SU-DHL-6 (cell line): Measurements from ENCODE around the gene GALNT9.

Experiments used
- H2AFZ ChIP-seq: fragments of 200-600 bp; sonication (generic); 2 replicates; pipeline ENCODE4 v1.6.1; 2014; ENCODE audit warnings: low read depth, mild to moderate bottlenecking, moderate library complexity, mixed read lengths, antibody characterized with exemption, low read length; ENCODE audit not compliant: severe bottlenecking
- H3F3A ChIP-seq: fragments of 200-600 bp; shearing (Covaris generic); 2 replicates; pipeline ENCODE4 v1.6.0; 2016; ENCODE audit warnings: antibody characterized with exemption, mild to moderate bottlenecking; ENCODE audit not compliant: insufficient read depth
- H3K27ac ChIP-seq: fragments of 200-600 bp; sonication (generic); 2 replicates; pipeline ENCODE4 v1.5.1; 2016; ENCODE audit warnings: low read depth, mild to moderate bottlenecking, low read length, moderate library complexity, mixed read lengths
- H3K27me3 ChIP-seq: fragments of 200-600 bp; sonication (generic), shearing (Covaris generic); 2 replicates; pipeline ENCODE4 v1.6.0; 2014; ENCODE audit warnings: mild to moderate bottlenecking, low read length
- H3K36me3 ChIP-seq: fragments of 200-600 bp; sonication (generic); 2 replicates; pipeline ENCODE4 v1.6.1; 2014; ENCODE audit warnings: mild to moderate bottlenecking, low read length, mixed read lengths
- H3K4me2 ChIP-seq: fragments of 300-600, 200-600 bp; shearing (Covaris generic), sonication (generic); 2 replicates; pipeline ENCODE4 v1.6.0; 2014; ENCODE audit warnings: low read length, low read depth, mild to moderate bottlenecking; ENCODE audit not compliant: poor library complexity, severe bottlenecking
- H3K4me3 ChIP-seq: fragments of 200-600 bp; sonication (generic); 2 replicates; pipeline ENCODE4 v1.5.1; 2014; ENCODE audit warnings: antibody characterized with exemption, low read length, mild to moderate bottlenecking, mixed read lengths; ENCODE audit not compliant: insufficient read depth, poor library complexity, severe bottlenecking
- H3K79me2 ChIP-seq: fragments of 200-600 bp; sonication (generic); 2 replicates; pipeline ENCODE4 v1.6.1; 2014; ENCODE audit warnings: mild to moderate bottlenecking, low read length, moderate library complexity; ENCODE audit not compliant: insufficient read depth
- H3K9ac ChIP-seq: fragments of 200-600 bp; sonication (generic); 2 replicates; pipeline ENCODE4 v1.7.0; 2014; ENCODE audit warnings: mild to moderate bottlenecking, low read length
- H3K9me2 ChIP-seq: fragments of 200-600 bp; sonication (generic); replicated peaks from 2 replicates; pipeline ENCODE4 v1.6.1; 2014; ENCODE audit warnings: low read length; ENCODE audit not compliant: insufficient read depth
- H3K9me3 ChIP-seq: fragments of 200-600 bp; sonication (generic); 2 replicates; pipeline ENCODE4 v1.6.1; 2014; ENCODE audit warnings: low read length, mixed read lengths; ENCODE audit not compliant: insufficient read depth
- H4K20me1 ChIP-seq: fragments of 200-600 bp; sonication (generic); 2 replicates; pipeline ENCODE4 v1.6.1; 2014; ENCODE audit warnings: low read depth, mild to moderate bottlenecking, antibody characterized with exemption, low read length, moderate library complexity, mixed read lengths
- CTCF ChIP-seq: fragments of 200-600 bp; sonication (generic); IDR thresholded peaks from one replicate; pipeline ENCODE4 v1.5.1; 2017; ENCODE audit warnings: antibody characterized with exemption, mild to moderate bottlenecking, low read length, moderate library complexity; ENCODE audit not compliant: insufficient read depth, poor library complexity, severe bottlenecking
- EZH2phosphoT487 ChIP-seq: fragments of 200-600 bp; sonication (generic), shearing (Covaris generic); conservative IDR thresholded peaks from 2 replicates; pipeline ENCODE4 v1.6.1; 2018; ENCODE audit warnings: mild to moderate bottlenecking, antibody characterized with exemption, low read length, moderate library complexity, mixed read lengths

Gene GALNT9

GRCh38 chr12:132171968-132172521 is 157.3 kb downstream of the GALNT9 start:
- no peak overlapping the region for H3K4me2 ChIP-seq
- no peaks in the 10 kb centered on the region for H3K27me3 ChIP-seq
- H3K36me3 ChIP-seq, result no peaks in the 10 kb centered on the region
- no peaks in the 10 kb centered on the region for H3K79me2 ChIP-seq
- no peaks in the 10 kb centered on the region for H3K9me3 ChIP-seq
- no peaks in the 10 kb centered on the region for H3K9me2 ChIP-seq
- H3K27ac ChIP-seq, result no peak overlapping the region
- H3F3A ChIP-seq, result no peaks in the 10 kb centered on the region
- no peak overlapping the region for H3K9ac ChIP-seq
- H2AFZ ChIP-seq, result no peak overlapping the region
- no peaks in the 10 kb centered on the region for H4K20me1 ChIP-seq
- H3K4me3 ChIP-seq, result no peak overlapping the region
- TF ChIP-seq EZH2phosphoT487, result no peak
- TF ChIP-seq CTCF, result no peak

- H3K27ac ChIP-seq, result no peak overlapping the region
- no peak overlapping the region for H3K4me3 ChIP-seq
These were observed 158.0 kb downstream of the GALNT9 start for GRCh38 chr12:132171293-132171967.

GRCh38 chr12:132170637-132171292 is 158.6 kb downstream of the GALNT9 start:
- no peaks in the 10 kb centered on the region for H3K9me2 ChIP-seq
- no peaks in the 10 kb centered on the region for H3K9me3 ChIP-seq
- H4K20me1 ChIP-seq, result no peaks in the 10 kb centered on the region
- H2AFZ ChIP-seq, result no peak overlapping the region
- no peaks in the 10 kb centered on the region for H3K27me3 ChIP-seq
- no peaks in the 10 kb centered on the region for H3F3A ChIP-seq
- no peak for TF ChIP-seq EZH2phosphoT487
- no peak for TF ChIP-seq CTCF
- H3K27ac ChIP-seq, result no peak overlapping the region
- no peaks in the 10 kb centered on the region for H3K79me2 ChIP-seq
- no peak overlapping the region for H3K4me3 ChIP-seq
- H3K4me2 ChIP-seq, result no peak overlapping the region
- no peaks in the 10 kb centered on the region for H3K36me3 ChIP-seq
- H3K9ac ChIP-seq, result no peak overlapping the region

More at GRCh38 chr12:132171293-132171967, 158.0 kb downstream of the GALNT9 start:
- H3K9ac ChIP-seq, result no peak overlapping the region
- no peaks in the 10 kb centered on the region for H3K36me3 ChIP-seq
- no peaks in the 10 kb centered on the region for H3K9me2 ChIP-seq
- H3K27me3 ChIP-seq, result no peaks in the 10 kb centered on the region
- H3K9me3 ChIP-seq, result no peaks in the 10 kb centered on the region
- no peaks in the 10 kb centered on the region for H3F3A ChIP-seq
- H2AFZ ChIP-seq, result no peak overlapping the region
- no peak overlapping the region for H3K4me2 ChIP-seq
- TF ChIP-seq CTCF (no peak), EZH2phosphoT487 (no peak)
- no peaks in the 10 kb centered on the region for H3K79me2 ChIP-seq
- no peaks in the 10 kb centered on the region for H4K20me1 ChIP-seq
